H1 (cell line): ENCODE data around the gene BCAS3. TPM values are rescaled to one million over a fixed set of nuclear protein-coding genes. Genes with fewer than 3 reads are reported as not detected.

Source experiments
- CTCF ChIA-PET: fragments of 300-600 bp; sonication (Branson Sonifier 250); formaldehyde crosslinking; loops from one replicate; lab custom pipeline; 2021; ENCODE audit not compliant: partially characterized antibody; lab: Charles Lee
- POLR2A ChIA-PET: fragments of 300-600 bp; sonication (Branson Sonifier 250); formaldehyde crosslinking; loops from one replicate; lab custom pipeline; 2021; ENCODE audit warnings: inconsistent platforms; ENCODE audit not compliant: partially characterized antibody; lab: Charles Lee
- DNase-seq, 2 experiments: peaks; one replicate each; pipeline versions ENCODE4 v3.0.0 to v3.0.0-alpha.2; 2010 to 2022; ENCODE audit warnings: low spot score in 2 of 2, low read depth in 1 of 2, mixed read lengths in 1 of 2
- FAIRE-seq: peaks from 2 replicates; lab custom pipeline; 2011; peaks lifted over from hg19 to GRCh38; lab: Jason Lieb, UNC
- H2AFZ ChIP-seq: 2 replicates; pipeline ENCODE4 v1.8.1; 2012; ENCODE audit warnings: low read length, inconsistent platforms
- H2AK5ac ChIP-seq: 2 replicates; pipeline ENCODE4 v1.6.1; 2013; ENCODE audit warnings: low read depth, low read length
- H2BK120ac ChIP-seq: replicated peaks from 2 replicates; pipeline ENCODE3; 2013; ENCODE audit warnings: low read depth, low read length, inconsistent platforms
- H2BK12ac ChIP-seq: 2 replicates; pipeline ENCODE4 v1.6.1; 2013; ENCODE audit warnings: low read depth, low read length
- H2BK15ac ChIP-seq: 2 replicates; pipeline ENCODE4 v1.6.1; 2013; ENCODE audit warnings: low read length
- H2BK20ac ChIP-seq: 2 replicates; pipeline ENCODE4 v1.6.1; 2013; ENCODE audit warnings: low read length
- H2BK5ac ChIP-seq: 2 replicates; pipeline ENCODE4 v1.6.1; 2013; ENCODE audit warnings: low read depth, low read length
- H3K14ac ChIP-seq: 2 replicates; pipeline ENCODE4 v1.6.1; 2013; ENCODE audit warnings: inconsistent platforms; ENCODE audit not compliant: insufficient read length
- H3K18ac ChIP-seq: 2 replicates; pipeline ENCODE4 v1.6.1; 2013; ENCODE audit warnings: low read length; ENCODE audit errors: extremely low read depth
- H3K23ac ChIP-seq: 2 replicates; pipeline ENCODE4 v1.6.1; 2013; ENCODE audit warnings: inconsistent platforms; ENCODE audit not compliant: insufficient read length
- H3K23me2 ChIP-seq: 2 replicates; pipeline ENCODE4 v1.6.1; 2013; ENCODE audit warnings: low read depth, low read length
- H3K27ac ChIP-seq: 2 replicates; pipeline ENCODE4 v1.6.1; 2011; ENCODE audit warnings: low read depth, low read length, inconsistent platforms
- H3K27me3 ChIP-seq, 4 experiments: replicated peaks in 1 of 4; 1 replicate in 1 of 4; 2 replicates in 3 of 4; pipeline versions ENCODE4 v1.6.1 to v1.8.1; 2011 to 2013; ENCODE audit warnings: low read length in 3 of 4, mild to moderate bottlenecking in 3 of 4, inconsistent platforms in 2 of 4, mixed read lengths in 2 of 4, moderate library complexity in 1 of 4; ENCODE audit not compliant: control insufficient read depth in 3 of 4, insufficient read depth in 3 of 4; ENCODE audit errors: extremely low read depth in 1 of 4
- H3K36me3 ChIP-seq, 4 experiments: 2 replicates each; pipeline versions ENCODE4 v1.6.1 to v1.8.1; 2011 to 2013; ENCODE audit warnings: mild to moderate bottlenecking in 4 of 4, low read length in 3 of 4, moderate library complexity in 2 of 4, control low read depth in 1 of 4, inconsistent platforms in 1 of 4; ENCODE audit not compliant: insufficient read depth in 4 of 4, control insufficient read depth in 2 of 4
- H3K4ac ChIP-seq: replicated peaks from 2 replicates; pipeline ENCODE3; 2013; ENCODE audit warnings: low read length, low read depth, mixed read lengths, inconsistent platforms; ENCODE audit not compliant: insufficient read length
- H3K4me1 ChIP-seq, 4 experiments: replicated peaks in 1 of 4; 1 replicate in 1 of 4; 2 replicates in 3 of 4; pipeline versions ENCODE4 v1.6.1 to v1.8.1; 2011 to 2013; ENCODE audit warnings: low read length in 3 of 4, inconsistent platforms in 2 of 4, mixed read lengths in 1 of 4; ENCODE audit not compliant: insufficient read depth in 4 of 4, control insufficient read depth in 3 of 4
- H3K4me2 ChIP-seq, 2 experiments: 2 replicates each; pipeline versions ENCODE4 v1.6.1 to v1.8.1; 2011 to 2013; ENCODE audit warnings: low read depth in 2 of 2, low read length in 2 of 2, control low read depth in 1 of 2, inconsistent platforms in 1 of 2, mild to moderate bottlenecking in 1 of 2; ENCODE audit not compliant: insufficient read depth in 1 of 2
- H3K4me3 ChIP-seq, 4 experiments: fragments of 200-600, 300-600 bp in 1 of 4; sonication (generic), shearing (Covaris generic), sonication (Bioruptor Twin) in 1 of 4; 2 replicates each; pipeline versions ENCODE4 v1.5.1 to v1.8.1; 2011 to 2016; ENCODE audit warnings: low read length in 4 of 4, low read depth in 3 of 4, control low read depth in 2 of 4, inconsistent platforms in 2 of 4, mild to moderate bottlenecking in 2 of 4, mixed read lengths in 1 of 4, moderate library complexity in 1 of 4; ENCODE audit not compliant: insufficient read depth in 2 of 4; ENCODE audit errors: extremely low read depth in 1 of 4
- H3K56ac ChIP-seq: replicated peaks from 2 replicates; pipeline ENCODE3; 2013; ENCODE audit warnings: low read depth, mild to moderate bottlenecking, mixed read lengths, low read length, inconsistent platforms; ENCODE audit not compliant: insufficient read length
- H3K79me1 ChIP-seq: 2 replicates; pipeline ENCODE4 v1.6.1; 2013; ENCODE audit warnings: low read depth, low read length, control low read depth
- H3K79me2 ChIP-seq, 2 experiments: 2 replicates each; pipeline versions ENCODE4 v1.6.1 to v1.8.1; 2012 to 2013; ENCODE audit warnings: low read length in 2 of 2, mild to moderate bottlenecking in 2 of 2, inconsistent platforms in 1 of 2; ENCODE audit not compliant: insufficient read depth in 2 of 2, control insufficient read depth in 1 of 2
- H3K9ac ChIP-seq, 4 experiments: replicated peaks in 1 of 4; 1 replicate in 1 of 4; 2 replicates in 3 of 4; pipeline versions ENCODE4 v1.6.1 to v1.8.1; 2011 to 2013; ENCODE audit warnings: low read depth in 3 of 4, low read length in 3 of 4, control low read depth in 2 of 4, mild to moderate bottlenecking in 2 of 4, moderate library complexity in 2 of 4, inconsistent platforms in 1 of 4; ENCODE audit errors: extremely low read depth in 1 of 4
- H3K9me3 ChIP-seq, 2 experiments: 2 replicates each; pipeline versions ENCODE4 v1.6.1 to v1.8.1; 2012 to 2013; ENCODE audit warnings: mild to moderate bottlenecking in 2 of 2, moderate library complexity in 2 of 2, control low read depth in 1 of 2, inconsistent platforms in 1 of 2, low read depth in 1 of 2, low read length in 1 of 2, mixed read lengths in 1 of 2; ENCODE audit not compliant: insufficient read depth in 2 of 2
- H4K20me1 ChIP-seq, 2 experiments: replicated peaks in 1 of 2; 2 replicates each; pipeline versions ENCODE3 to v1.8.1; 2011 to 2013; ENCODE audit warnings: inconsistent platforms in 2 of 2, low read length in 2 of 2, mild to moderate bottlenecking in 1 of 2; ENCODE audit not compliant: insufficient read depth in 2 of 2, control insufficient read depth in 1 of 2
- H4K5ac ChIP-seq: 2 replicates; pipeline ENCODE4 v1.6.1; 2013; ENCODE audit warnings: low read length, low read depth, mixed read lengths, inconsistent platforms; ENCODE audit not compliant: insufficient read length
- H4K8ac ChIP-seq: 2 replicates; pipeline ENCODE4 v1.8.0; 2013; ENCODE audit warnings: mild to moderate bottlenecking, moderate library complexity, low read length, inconsistent platforms; ENCODE audit not compliant: insufficient read depth; ENCODE audit errors: extremely low read depth
- H4K91ac ChIP-seq: replicated peaks from 2 replicates; pipeline ENCODE3; 2013; ENCODE audit warnings: low read length, mixed read lengths, inconsistent platforms; ENCODE audit not compliant: insufficient read length
- CBX8 ChIP-seq: fragments of 300-800, 300-1000 bp; sonication (generic); IDR thresholded peaks from 2 replicates; pipeline ENCODE4 v1.7.1; 2016; ENCODE audit warnings: low read depth, low read length, borderline replicate concordance
- CEBPB ChIP-seq: IDR thresholded peaks from 2 replicates; pipeline ENCODE4 v1.6.1; 2012; ENCODE audit warnings: low read depth, low read length
- EZH2 ChIP-seq: fragments of 200-600 bp; sonication (generic); IDR thresholded peaks from 2 replicates; pipeline ENCODE4 v1.7.1; 2012; ENCODE audit warnings: low read depth, mild to moderate bottlenecking, moderate library complexity, low read length, inconsistent platforms; ENCODE audit not compliant: severe bottlenecking
- RNF2 ChIP-seq: fragments of 200-900, 300-1000 bp; sonication (generic); IDR thresholded peaks from 2 replicates; pipeline ENCODE4 v1.7.1; 2016; ENCODE audit warnings: borderline replicate concordance, low read depth, mild to moderate bottlenecking, antibody characterized with exemption, low read length; ENCODE audit not compliant: poor library complexity, severe bottlenecking; ENCODE audit errors: missing control alignments
- SUZ12 ChIP-seq: fragments of 200-600 bp; sonication (generic); IDR thresholded peaks from 2 replicates; pipeline ENCODE4 v1.6.1; 2012; ENCODE audit warnings: mild to moderate bottlenecking, inconsistent platforms, low read length, moderate library complexity, mixed read lengths
- WGBS, 2 experiments: shearing (Covaris generic) in 1 of 2; methylation state at CpG; one replicate each; pipeline versions ENCODE4 v1.1.6 to v1.1.7; 2013 to 2015; ENCODE audit warnings: low lambda C conversion rate in 2 of 2, mixed read lengths in 2 of 2, inconsistent platforms in 1 of 2, low coverage in 1 of 2, missing lambda C conversion rate in 1 of 2; ENCODE audit not compliant: insufficient replicate concordance in 2 of 2, insufficient coverage in 1 of 2, insufficient read length in 1 of 2; ENCODE audit errors: extremely low coverage in 1 of 2, missing lambda C conversion rate in 1 of 2; 5-methylcytosine and 5-hydroxymethylcytosine counted together
- polyA plus RNA-seq, 7 experiments: library from polyadenylated mRNA; depleted of rRNA in 3 of 7; stranded (reverse) in 5 of 7; unstranded in 2 of 7; fragments of >200 nt in 5 of 7; fragments of 200-250 nt in 2 of 7; gene quantifications; 1 replicate in 5 of 7; 2 replicates in 1 of 7; 4 replicates in 1 of 7; pipeline versions ENCODE4 v1.2.1 to v1.2.3, GENCODE V29; 2011 to 2013; ENCODE audit warnings: missing spikeins in 2 of 7, mixed read lengths in 2 of 7
- total RNA-seq: library from RNA; stranded (reverse); fragmentation: NEBNext Ultra II Directional; extraction: Animal tissue kit (Norgen Biotek cat#: 25700); gene quantifications from 2 replicates; pipeline ENCODE4 v1.2.1, GENCODE V29; 2021

The BCAS3 gene
- total and polyA plus RNA-seq, 2 of the 8 experiments (the other 6 are each of a cell fraction or from before 2014, with no cell fraction given): 9.9 to 13.3 TPM

DNA sequence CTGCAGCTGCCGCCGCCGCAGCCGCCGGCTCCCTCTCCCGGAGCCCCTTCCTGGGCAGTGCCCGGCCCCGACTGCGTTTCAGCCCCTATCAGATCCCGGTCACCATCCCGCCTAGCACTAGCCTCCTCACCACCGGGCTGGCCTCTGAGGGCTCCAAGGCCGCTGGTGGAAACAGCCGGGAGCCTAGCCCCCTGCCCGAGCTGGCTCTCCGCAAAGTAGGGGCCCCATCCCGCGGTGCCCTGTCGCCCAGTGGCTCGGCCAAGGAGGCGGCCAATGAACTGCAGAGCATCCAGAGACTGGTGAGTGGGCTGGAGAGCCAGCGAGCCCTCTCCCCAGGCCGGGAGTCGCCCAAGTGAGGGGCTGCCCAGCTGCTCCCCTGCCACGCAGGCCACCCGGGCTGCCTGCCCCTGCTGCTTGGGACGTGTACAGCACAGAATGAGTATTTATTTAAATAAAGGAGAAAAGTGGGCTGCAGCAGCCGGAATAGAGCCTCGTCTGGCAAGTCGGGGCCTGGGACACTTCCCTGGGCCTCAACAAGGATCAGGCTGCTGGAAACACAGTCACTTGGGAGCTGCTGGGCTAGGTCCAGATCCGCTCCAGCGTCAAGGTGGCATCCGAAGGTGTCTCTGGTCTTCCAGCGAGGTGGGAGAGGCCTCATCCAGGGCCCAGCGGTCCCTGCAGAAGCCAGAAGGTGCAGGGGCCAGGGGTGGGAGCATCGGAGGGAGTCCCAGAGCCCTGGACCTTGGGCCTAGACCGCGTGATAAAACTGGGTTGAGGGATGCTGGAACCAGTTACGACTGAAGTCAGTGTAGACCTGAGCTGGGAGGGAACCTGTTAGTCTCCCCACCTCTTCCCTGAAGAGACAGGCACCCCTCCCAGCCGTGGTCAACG is 730.7 kb downstream of the BCAS3 start:
- Histone ChIP-seq H3K9me3 (no peaks in the 10 kb centered on the region; a peak in 1 of 4 replicates), H3K9ac (no peak overlapping the region), H2AK5ac (no peak overlapping the region), H3K4me2 (no peak overlapping the region; a peak in 2 of 4 replicates), H2BK120ac (no peak overlapping the region), H2BK20ac (no peak overlapping the region), H3K18ac (no peak overlapping the region; the same call in 1 of the 2 replicates), H4K5ac (no peak overlapping the region), H4K91ac (no peak overlapping the region), H3K27me3 (peaks cover 82 to 99% (median 95%) of the 10 kb centered on the region in 4 experiments), H3K4me3 (no peak overlapping the region), H3K4me1 (peaks cover 0 to 39% (median 30%) of the 10 kb centered on the region in 4 experiments; a peak in 6 of 7 replicates), H2BK5ac (no peak overlapping the region), H4K8ac (no peak overlapping the region; the same call in 1 of the 2 replicates), H3K56ac (no peak overlapping the region), H3K36me3 (peaks cover 0 to 13% (median 0%) of the 10 kb centered on the region in 4 experiments; a peak in 1 of 8 replicates), H2BK12ac (no peak overlapping the region), H3K27ac (no peak overlapping the region), H2BK15ac (no peak overlapping the region), H2AFZ (no peak overlapping the region), H3K4ac (no peak overlapping the region), H4K20me1 (peaks cover 29 to 31% of the 10 kb centered on the region in 2 experiments), H3K23me2 (peaks cover 19% of the 10 kb centered on the region), H3K79me1 (no peaks in the 10 kb centered on the region), H3K14ac (no peak overlapping the region), H3K23ac (no peak overlapping the region), H3K79me2 (no peaks in the 10 kb centered on the region)
- 15% methylated on average over 41 of the region's 41 CpGs; no CpG with 5 or more reads in 1 of the 2 experiments for WGBS, 2 experiments
- FAIRE-seq (no peak), DNase-seq (peak in 1 of 2 experiments; percentile 64)
- CTCF ChIA-PET: interaction anchor here (0.6 to 8.8 kb wide), 12 partner anchors 9 to 437 kb away, joined by 3 to 108 read pairs (median 4); partner anchors contain the start of gene TBX2
- POLR2A ChIA-PET: interaction anchor here (1.7 to 2.3 kb wide), 2 partner anchors 10 to 54 kb away, joined by 6 to 8 read pairs; no protein-coding TSS in a partner anchor
- no peak for TF ChIP-seq CEBPB
- TF ChIP-seq RNF2: peak; percentile 73
- TF ChIP-seq CBX8: peak; percentile 46; the same call in 1 of the 2 replicates
- TF ChIP-seq EZH2: peak; percentile 98
- TF ChIP-seq SUZ12: peak; percentile 99
